IMR-90 (cell line): ENCODE results near the gene PATJ.

ENCODE experiments used
- BHLHE40 ChIP-seq: fragments of 150-350 bp; IDR thresholded peaks from 2 replicates; pipeline ENCODE4 v1.6.1; 2016; ENCODE audit warnings: mild to moderate bottlenecking, low read depth, low read length
- CEBPB ChIP-seq: IDR thresholded peaks from 2 replicates; pipeline ENCODE4 v1.6.1; 2012; ENCODE audit warnings: low read depth, low read length, improper control_type of control experiment
- CHD1 ChIP-seq: IDR thresholded peaks from 2 replicates; pipeline ENCODE4 v1.6.1; 2012; ENCODE audit warnings: low read depth, low read length, improper control_type of control experiment
- FOS ChIP-seq: fragments of 150-350 bp; IDR thresholded peaks from 2 replicates; pipeline ENCODE4 v1.6.1; 2016; ENCODE audit warnings: low read depth, low read length
- MAFK ChIP-seq: IDR thresholded peaks from 2 replicates; pipeline ENCODE4 v1.6.1; 2012; ENCODE audit warnings: low read depth, low read length, improper control_type of control experiment
- MAZ ChIP-seq: IDR thresholded peaks from 2 replicates; pipeline ENCODE4 v1.6.1; 2012; ENCODE audit warnings: low read depth, mild to moderate bottlenecking, low read length, improper control_type of control experiment, moderate library complexity, borderline replicate concordance
- MXI1 ChIP-seq: IDR thresholded peaks from 2 replicates; pipeline ENCODE4 v1.6.1; 2012; ENCODE audit warnings: low read depth, mild to moderate bottlenecking, low read length, moderate library complexity, borderline replicate concordance
- NFE2L2 ChIP-seq: fragments of 150-350 bp; IDR thresholded peaks from 2 replicates; pipeline ENCODE4 v1.6.1; 2016; ENCODE audit warnings: low read depth, mild to moderate bottlenecking, low read length
- POLR2A ChIP-seq: IDR thresholded peaks from 2 replicates; pipeline ENCODE4 v1.6.1; 2012; ENCODE audit warnings: mild to moderate bottlenecking, low read depth, low read length
- RFX5 ChIP-seq: IDR thresholded peaks from 2 replicates; pipeline ENCODE4 v1.8.0; 2012; ENCODE audit warnings: low read depth, mild to moderate bottlenecking, low read length, moderate library complexity
- SMC3 ChIP-seq: fragments of 150-350 bp; IDR thresholded peaks from 2 replicates; pipeline ENCODE4 v1.6.1; 2016; ENCODE audit warnings: low read depth, mild to moderate bottlenecking, antibody characterized with exemption, low read length, moderate library complexity
- TF ChIP-seq, protein P1 (sequence below): conservative IDR thresholded peaks from 2 replicates; pipeline ENCODE4 v1.5.1; 2012; ENCODE audit warnings: mild to moderate bottlenecking, low read depth, low read length, improper control_type of control experiment
- TF ChIP-seq, protein P2 (sequence below): fragments of 150-350 bp; IDR thresholded peaks from 2 replicates; pipeline ENCODE4 v1.6.1; 2016; ENCODE audit warnings: low read depth, mild to moderate bottlenecking, low read length, moderate library complexity, borderline replicate concordance

DNA sequence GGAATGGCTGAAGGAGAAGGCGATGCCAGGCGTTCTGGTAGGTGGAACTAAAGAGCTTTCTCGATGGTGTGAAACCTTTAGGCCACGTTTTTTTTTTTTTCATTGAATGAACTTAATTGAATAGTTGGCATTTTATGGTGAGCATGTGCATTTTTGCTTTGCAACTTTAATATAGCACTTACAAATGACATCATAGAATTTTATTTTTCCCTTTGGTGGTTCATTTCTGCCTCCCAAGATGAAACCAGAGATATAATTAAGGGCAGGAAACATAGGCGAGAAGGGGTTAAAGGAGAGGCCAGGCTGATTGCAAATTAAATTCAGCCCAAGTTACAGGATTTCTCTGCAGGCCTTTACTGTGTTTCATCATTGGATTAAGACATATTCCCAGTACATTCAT lies 366.8 kb downstream of the PATJ start:
- TF ChIP-seq, protein P1, sequence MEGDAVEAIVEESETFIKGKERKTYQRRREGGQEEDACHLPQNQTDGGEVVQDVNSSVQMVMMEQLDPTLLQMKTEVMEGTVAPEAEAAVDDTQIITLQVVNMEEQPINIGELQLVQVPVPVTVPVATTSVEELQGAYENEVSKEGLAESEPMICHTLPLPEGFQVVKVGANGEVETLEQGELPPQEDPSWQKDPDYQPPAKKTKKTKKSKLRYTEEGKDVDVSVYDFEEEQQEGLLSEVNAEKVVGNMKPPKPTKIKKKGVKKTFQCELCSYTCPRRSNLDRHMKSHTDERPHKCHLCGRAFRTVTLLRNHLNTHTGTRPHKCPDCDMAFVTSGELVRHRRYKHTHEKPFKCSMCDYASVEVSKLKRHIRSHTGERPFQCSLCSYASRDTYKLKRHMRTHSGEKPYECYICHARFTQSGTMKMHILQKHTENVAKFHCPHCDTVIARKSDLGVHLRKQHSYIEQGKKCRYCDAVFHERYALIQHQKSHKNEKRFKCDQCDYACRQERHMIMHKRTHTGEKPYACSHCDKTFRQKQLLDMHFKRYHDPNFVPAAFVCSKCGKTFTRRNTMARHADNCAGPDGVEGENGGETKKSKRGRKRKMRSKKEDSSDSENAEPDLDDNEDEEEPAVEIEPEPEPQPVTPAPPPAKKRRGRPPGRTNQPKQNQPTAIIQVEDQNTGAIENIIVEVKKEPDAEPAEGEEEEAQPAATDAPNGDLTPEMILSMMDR: no peak
- TF ChIP-seq SMC3: no peak
- TF ChIP-seq POLR2A: no peak
- TF ChIP-seq RFX5: no peak
- no peak for TF ChIP-seq MAFK
- no peak for TF ChIP-seq CEBPB
- no peak for TF ChIP-seq NFE2L2
- TF ChIP-seq BHLHE40: no peak
- TF ChIP-seq MAZ: no peak
- TF ChIP-seq MXI1: no peak
- no peak for TF ChIP-seq CHD1
- TF ChIP-seq FOS: no peak
- TF ChIP-seq, protein P2, sequence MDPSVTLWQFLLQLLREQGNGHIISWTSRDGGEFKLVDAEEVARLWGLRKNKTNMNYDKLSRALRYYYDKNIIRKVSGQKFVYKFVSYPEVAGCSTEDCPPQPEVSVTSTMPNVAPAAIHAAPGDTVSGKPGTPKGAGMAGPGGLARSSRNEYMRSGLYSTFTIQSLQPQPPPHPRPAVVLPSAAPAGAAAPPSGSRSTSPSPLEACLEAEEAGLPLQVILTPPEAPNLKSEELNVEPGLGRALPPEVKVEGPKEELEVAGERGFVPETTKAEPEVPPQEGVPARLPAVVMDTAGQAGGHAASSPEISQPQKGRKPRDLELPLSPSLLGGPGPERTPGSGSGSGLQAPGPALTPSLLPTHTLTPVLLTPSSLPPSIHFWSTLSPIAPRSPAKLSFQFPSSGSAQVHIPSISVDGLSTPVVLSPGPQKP: no peak
